ENCODE measurements around the gene DEUP1.

GRCh38 chr11:93326681-93327080 lies 3.9 kb upstream of the DEUP1 start:
- TF ChIP-seq, protein P1, sequence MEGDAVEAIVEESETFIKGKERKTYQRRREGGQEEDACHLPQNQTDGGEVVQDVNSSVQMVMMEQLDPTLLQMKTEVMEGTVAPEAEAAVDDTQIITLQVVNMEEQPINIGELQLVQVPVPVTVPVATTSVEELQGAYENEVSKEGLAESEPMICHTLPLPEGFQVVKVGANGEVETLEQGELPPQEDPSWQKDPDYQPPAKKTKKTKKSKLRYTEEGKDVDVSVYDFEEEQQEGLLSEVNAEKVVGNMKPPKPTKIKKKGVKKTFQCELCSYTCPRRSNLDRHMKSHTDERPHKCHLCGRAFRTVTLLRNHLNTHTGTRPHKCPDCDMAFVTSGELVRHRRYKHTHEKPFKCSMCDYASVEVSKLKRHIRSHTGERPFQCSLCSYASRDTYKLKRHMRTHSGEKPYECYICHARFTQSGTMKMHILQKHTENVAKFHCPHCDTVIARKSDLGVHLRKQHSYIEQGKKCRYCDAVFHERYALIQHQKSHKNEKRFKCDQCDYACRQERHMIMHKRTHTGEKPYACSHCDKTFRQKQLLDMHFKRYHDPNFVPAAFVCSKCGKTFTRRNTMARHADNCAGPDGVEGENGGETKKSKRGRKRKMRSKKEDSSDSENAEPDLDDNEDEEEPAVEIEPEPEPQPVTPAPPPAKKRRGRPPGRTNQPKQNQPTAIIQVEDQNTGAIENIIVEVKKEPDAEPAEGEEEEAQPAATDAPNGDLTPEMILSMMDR (IDR thresholded peaks at IDR 0.05; ENCODE audit: insufficient read depth, low read depth, low read length): no peak
- TF ChIP-seq EZH2 (IDR thresholded peaks at IDR 0.05; ENCODE audit: insufficient read depth, low read length): no peak
